ENCODE data around the gene OTUD7B. TPM values are rescaled to one million over a fixed set of nuclear protein-coding genes. Genes with fewer than 3 reads are reported as not detected.

Gene OTUD7B
- total RNA-seq, 1 donor from 2014 or later: 7.1 TPM

DNA sequence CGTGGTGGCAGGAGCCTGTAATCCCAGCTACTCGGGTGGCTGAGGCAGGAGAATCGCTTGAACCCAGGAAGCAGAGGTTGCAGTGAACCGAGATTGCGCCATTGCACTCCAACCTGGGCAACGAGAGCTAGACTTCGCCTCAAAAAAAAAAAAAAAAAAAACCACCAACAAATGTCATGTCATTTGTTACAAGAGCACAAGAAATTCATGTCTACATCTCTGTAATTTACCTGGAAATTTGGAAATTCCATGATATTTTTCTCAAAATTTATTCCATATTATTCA, 40.5 kb upstream of the OTUD7B start:
- H3K27me3 ChIP-seq: no peaks in the 10 kb centered on the region
- DNase-seq (ENCODE audit: low spot score in 2 of 2): no peak
- H3K27ac ChIP-seq: no peak overlapping the region
- intact Hi-C loops (cut with DNase I): loop anchor here (5.0 kb wide), 1 partner anchor 44 kb away; no protein-coding TSS in a partner anchor
- no peaks in the 10 kb centered on the region for H3K9me3 ChIP-seq
- no peak for TF ChIP-seq CTCF (IDR thresholded peaks at IDR 0.05)
- H3K36me3 ChIP-seq: no peaks in the 10 kb centered on the region
- peaks cover 0 to 2% of the 10 kb centered on the region in 2 donors for H3K4me1 ChIP-seq
- H3K4me3 ChIP-seq: no peak overlapping the region

GRCh38 chr1:150049926-150050325, 39.4 kb upstream of the OTUD7B start:
- intact Hi-C loops (cut with DNase I): loop anchor here (1.0 to 5.0 kb wide), 2 partner anchors 43 to 88 kb away; no protein-coding TSS in a partner anchor

GRCh38 chr1:150034336-150034735, 23.8 kb upstream of the OTUD7B start:
- no peaks in the 10 kb centered on the region for H3K4me1 ChIP-seq
- no peaks in the 10 kb centered on the region for H3K36me3 ChIP-seq
- no peak for TF ChIP-seq CTCF (IDR thresholded peaks at IDR 0.05)
- no peak overlapping the region for H3K4me3 ChIP-seq
- no peak for DNase-seq (ENCODE audit: low spot score in 2 of 2)
- no peaks in the 10 kb centered on the region for H3K9me3 ChIP-seq
- H3K27me3 ChIP-seq: no peaks in the 10 kb centered on the region
- intact Hi-C loops (cut with DNase I): no loop called here
- H3K27ac ChIP-seq: no peak overlapping the region

More at GRCh38 chr1:150049926-150050325, 39.4 kb upstream of the OTUD7B start:
- Histone ChIP-seq H3K4me1 (peaks cover 0 to 2% of the 10 kb centered on the region in 2 donors), H3K9me3 (no peaks in the 10 kb centered on the region), H3K27ac (no peak overlapping the region), H3K36me3 (no peaks in the 10 kb centered on the region), H3K4me3 (no peak overlapping the region), H3K27me3 (no peaks in the 10 kb centered on the region)
- DNase-seq (ENCODE audit: low spot score in 2 of 2): no peak
- no peak for TF ChIP-seq CTCF (IDR thresholded peaks at IDR 0.05)

- no peak overlapping the region for H3K4me3 ChIP-seq
These were observed 17.8 kb upstream of the OTUD7B start for GRCh38 chr1:150028322-150028721.

GRCh38 chr1:150024156-150024555, 13.6 kb upstream of the OTUD7B start:
- H3K36me3 ChIP-seq: no peaks in the 10 kb centered on the region
- no peak overlapping the region for H3K4me3 ChIP-seq
- H3K9me3 ChIP-seq: no peaks in the 10 kb centered on the region
- no peaks in the 10 kb centered on the region for H3K27me3 ChIP-seq
- H3K4me1 ChIP-seq: peaks cover 0 to 11% of the 10 kb centered on the region in 2 donors
- no peak for TF ChIP-seq CTCF (IDR thresholded peaks at IDR 0.05)
- DNase-seq (ENCODE audit: low spot score in 2 of 2): no peak
- H3K27ac ChIP-seq: no peak overlapping the region
- intact Hi-C loops (cut with DNase I): no loop called here

More at GRCh38 chr1:150028322-150028721, 17.8 kb upstream of the OTUD7B start:
- Histone ChIP-seq H3K27me3 (no peaks in the 10 kb centered on the region), H3K9me3 (no peaks in the 10 kb centered on the region), H3K36me3 (no peaks in the 10 kb centered on the region), H3K27ac (no peak overlapping the region), H3K4me1 (no peaks in the 10 kb centered on the region)
- intact Hi-C loops (cut with DNase I): no loop called here
- TF ChIP-seq CTCF (IDR thresholded peaks at IDR 0.05): no peak
- no peak for DNase-seq (ENCODE audit: low spot score in 2 of 2)

- no peaks in the 10 kb centered on the region for H3K27me3 ChIP-seq
- intact Hi-C loops (cut with DNase I): no loop called here
- H3K4me1 ChIP-seq: peaks cover 0 to 11% of the 10 kb centered on the region in 2 donors
- H3K36me3 ChIP-seq: no peaks in the 10 kb centered on the region
- H3K27ac ChIP-seq: no peak overlapping the region
- no peaks in the 10 kb centered on the region for H3K9me3 ChIP-seq
- H3K4me3 ChIP-seq: no peak overlapping the region
- TF ChIP-seq CTCF (IDR thresholded peaks at IDR 0.05): no peak
- no peak for DNase-seq (ENCODE audit: low spot score in 2 of 2)
These were observed 11.8 kb upstream of the OTUD7B start for GRCh38 chr1:150022357-150022756.
